BLaER1 (cell line): Measurements from ENCODE around the gene ARVCF.
A peak's percentile ranks its signal among the peaks of the same experiment; 100 is the strongest.

Experiments
- H3K27ac ChIP-seq: shearing (Covaris generic); formaldehyde crosslinking; 2 replicates; pipeline ENCODE4 v1.8.1; 2022
- H3K27me3 ChIP-seq: shearing (Covaris generic); formaldehyde crosslinking; 2 replicates; pipeline ENCODE4 v1.8.1; 2022
- H3K36me3 ChIP-seq: shearing (Covaris generic); formaldehyde crosslinking; 2 replicates; pipeline ENCODE4 v1.8.1; 2022
- H3K4me1 ChIP-seq: shearing (Covaris generic); formaldehyde crosslinking; 2 replicates; pipeline ENCODE4 v1.8.1; 2022
- H3K4me2 ChIP-seq: shearing (Covaris generic); formaldehyde crosslinking; 2 replicates; pipeline ENCODE4 v1.8.1; 2022
- H3K4me3 ChIP-seq: shearing (Covaris generic); formaldehyde crosslinking; 2 replicates; pipeline ENCODE4 v1.8.1; 2022
- H3K9ac ChIP-seq: shearing (Covaris generic); formaldehyde crosslinking; 2 replicates; pipeline ENCODE4 v1.8.1; 2022
- H3K9me3 ChIP-seq: shearing (Covaris generic); formaldehyde crosslinking; 2 replicates; pipeline ENCODE4 v1.8.1; 2022
- H4K20me1 ChIP-seq: shearing (Covaris generic); formaldehyde crosslinking; 2 replicates; pipeline ENCODE4 v1.8.1; 2022
- Cebpa-rat ChIP-seq: shearing (Covaris generic); IDR thresholded peaks from 2 replicates; pipeline ENCODE4 v1.8.1; 2022

ARVCF gene

DNA sequence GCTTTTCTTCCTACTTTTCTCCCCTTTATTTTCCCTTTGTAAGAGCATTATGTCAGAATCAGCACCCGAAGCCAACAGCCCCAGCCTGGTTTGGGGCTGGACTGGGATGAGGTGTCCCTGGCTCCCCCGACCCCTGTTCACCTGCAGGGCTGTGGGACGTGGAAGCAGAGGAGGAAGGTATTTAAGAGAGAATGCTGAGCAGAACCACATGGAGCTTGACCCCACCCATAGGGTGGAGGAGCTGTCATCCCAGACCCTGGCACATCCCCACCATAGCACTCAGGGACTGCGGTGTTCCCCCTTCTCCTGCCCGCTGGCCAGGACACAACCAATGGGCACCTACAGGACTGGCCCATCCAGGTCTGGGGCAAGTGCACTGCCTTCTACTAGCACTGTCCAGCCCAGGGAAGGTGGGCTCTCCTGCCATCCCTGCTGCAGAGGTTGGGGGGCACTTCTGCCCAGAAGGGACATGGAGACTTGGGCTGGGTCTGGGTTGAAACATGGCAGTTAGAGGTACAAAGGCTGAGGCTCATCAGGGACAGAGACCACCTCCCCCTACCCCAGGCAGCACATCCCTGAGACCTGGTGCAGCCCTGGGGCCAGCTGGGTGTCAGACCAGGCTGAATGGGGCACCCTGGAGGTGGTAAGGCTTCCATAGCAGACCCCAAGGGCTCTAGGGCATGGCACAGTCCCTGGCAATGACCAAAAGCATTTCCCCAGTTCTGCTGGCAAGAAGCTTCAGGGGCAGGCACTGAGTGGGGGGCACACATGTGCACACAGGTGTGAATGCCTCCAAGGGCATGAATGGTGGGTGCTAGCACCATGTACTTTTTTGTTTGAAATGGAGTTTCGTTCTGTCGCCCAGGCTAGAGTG is 23.9 kb upstream of the ARVCF start:
- H3K27ac ChIP-seq: peak overlapping the region; percentile 96
- H3K36me3 ChIP-seq: peaks cover 78% of the 10 kb centered on the region
- no peaks in the 10 kb centered on the region for H3K27me3 ChIP-seq
- TF ChIP-seq Cebpa-rat: no peak
- H3K9ac ChIP-seq: no peak overlapping the region
- peaks cover 73% of the 10 kb centered on the region for H3K4me1 ChIP-seq
- H3K9me3 ChIP-seq: peaks cover 12% of the 10 kb centered on the region
- H4K20me1 ChIP-seq: no peaks in the 10 kb centered on the region
- H3K4me2 ChIP-seq: no peak overlapping the region
- H3K4me3 ChIP-seq: no peak overlapping the region

DNA sequence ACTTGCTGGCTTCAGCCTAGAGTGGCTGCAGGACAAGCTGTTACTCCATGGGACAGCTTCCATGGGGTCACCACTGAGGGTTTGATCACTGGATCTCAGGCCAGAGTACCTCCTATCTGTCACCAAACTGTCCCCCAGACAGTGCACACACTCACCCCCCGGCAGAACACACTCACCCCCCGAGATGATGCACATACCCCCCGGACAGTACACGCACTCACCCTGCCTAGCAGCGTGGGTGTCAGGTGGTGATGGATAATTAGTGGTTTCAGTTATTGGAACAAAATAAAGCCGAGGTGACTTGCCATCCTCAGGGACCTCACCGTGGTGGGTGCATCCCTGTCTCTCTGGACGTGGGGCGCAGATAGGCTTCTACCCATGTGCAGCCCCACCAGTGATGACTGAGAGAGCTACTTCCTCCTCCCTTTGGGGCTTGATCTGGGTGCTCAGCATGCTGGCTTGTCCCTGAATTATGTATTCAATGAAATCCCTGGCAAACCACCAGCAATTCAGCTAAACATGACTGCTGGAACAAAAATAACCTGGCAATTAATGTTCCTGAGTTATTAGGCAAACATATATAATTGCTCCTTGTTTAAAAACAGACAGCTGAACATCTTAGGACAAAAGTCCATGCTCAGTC is 23.2 kb upstream of the ARVCF start:
- H3K27me3 ChIP-seq: no peaks in the 10 kb centered on the region
- peak overlapping the region; percentile 96 for H3K27ac ChIP-seq
- TF ChIP-seq Cebpa-rat: no peak

DNA sequence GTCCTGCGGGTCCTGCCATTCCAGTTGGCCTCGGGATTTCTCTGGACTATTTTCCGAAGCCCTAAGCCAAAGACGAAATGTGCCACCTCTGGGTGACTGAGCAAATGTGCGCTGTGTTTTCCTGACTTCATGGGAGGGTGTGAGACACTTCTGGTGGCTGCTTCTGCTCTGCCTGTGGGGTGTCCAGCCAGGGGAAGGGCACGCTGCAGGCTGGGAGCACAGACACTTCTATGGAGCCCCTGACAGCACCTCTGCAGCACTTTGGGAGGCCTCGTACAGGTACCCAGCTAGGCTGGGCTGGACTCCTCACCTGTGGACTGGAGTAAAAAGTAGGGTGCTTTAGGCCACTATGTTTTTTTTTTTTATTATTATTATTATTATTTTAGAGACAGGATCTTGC is 22.0 kb upstream of the ARVCF start:
- H3K27ac ChIP-seq: peak overlapping the region; percentile 96

More for the DNA sequence above, 23.2 kb upstream of the ARVCF start:
- Histone ChIP-seq H3K4me3 (no peak overlapping the region), H4K20me1 (no peaks in the 10 kb centered on the region), H3K9me3 (peaks cover 20% of the 10 kb centered on the region), H3K9ac (no peak overlapping the region), H3K4me2 (peak overlapping the region; percentile 19; the same call in 1 of the 2 replicates), H3K4me1 (peaks cover 76% of the 10 kb centered on the region), H3K36me3 (peaks cover 78% of the 10 kb centered on the region)

DNA sequence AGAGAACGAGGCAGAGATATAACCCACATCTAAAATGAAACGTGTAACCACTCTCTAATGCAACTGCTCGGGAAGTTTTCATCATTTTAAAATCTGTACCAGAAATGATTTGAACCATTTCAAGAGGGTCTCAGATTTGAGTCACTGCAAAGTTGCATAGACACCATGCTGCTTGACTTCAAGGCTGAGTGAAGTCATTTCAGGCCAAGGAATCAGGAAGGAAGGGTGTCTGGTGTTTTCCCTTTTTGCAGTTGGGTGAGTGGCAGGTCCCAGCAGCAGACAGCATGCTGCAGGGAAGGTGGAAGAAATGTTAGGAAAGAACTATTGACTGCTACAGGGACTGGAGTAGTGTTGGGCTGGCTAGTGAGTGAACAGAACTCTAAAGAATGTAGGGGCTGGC is 20.8 kb upstream of the ARVCF start:
- Histone ChIP-seq H3K9me3 (peaks cover 30% of the 10 kb centered on the region), H4K20me1 (no peaks in the 10 kb centered on the region), H3K4me1 (peaks cover 81% of the 10 kb centered on the region), H3K27me3 (no peaks in the 10 kb centered on the region), H3K4me3 (peak overlapping the region; percentile 37), H3K9ac (peak overlapping the region; percentile 66), H3K4me2 (peak overlapping the region; percentile 94), H3K36me3 (peaks cover 56% of the 10 kb centered on the region), H3K27ac (peak overlapping the region; percentile 96)
- TF ChIP-seq Cebpa-rat: no peak

More for the DNA sequence above, 22.0 kb upstream of the ARVCF start:
- Histone ChIP-seq H3K4me1 (peaks cover 73% of the 10 kb centered on the region), H3K36me3 (peaks cover 66% of the 10 kb centered on the region), H3K9me3 (peaks cover 27% of the 10 kb centered on the region), H3K4me2 (peak overlapping the region; percentile 94), H3K27me3 (no peaks in the 10 kb centered on the region), H3K4me3 (0 out of 2 replicates have a peak overlapping the region, but pooled peaks have one; percentile 37), H3K9ac (peak overlapping the region; percentile 66), H4K20me1 (no peaks in the 10 kb centered on the region)
- no peak for TF ChIP-seq Cebpa-rat

DNA sequence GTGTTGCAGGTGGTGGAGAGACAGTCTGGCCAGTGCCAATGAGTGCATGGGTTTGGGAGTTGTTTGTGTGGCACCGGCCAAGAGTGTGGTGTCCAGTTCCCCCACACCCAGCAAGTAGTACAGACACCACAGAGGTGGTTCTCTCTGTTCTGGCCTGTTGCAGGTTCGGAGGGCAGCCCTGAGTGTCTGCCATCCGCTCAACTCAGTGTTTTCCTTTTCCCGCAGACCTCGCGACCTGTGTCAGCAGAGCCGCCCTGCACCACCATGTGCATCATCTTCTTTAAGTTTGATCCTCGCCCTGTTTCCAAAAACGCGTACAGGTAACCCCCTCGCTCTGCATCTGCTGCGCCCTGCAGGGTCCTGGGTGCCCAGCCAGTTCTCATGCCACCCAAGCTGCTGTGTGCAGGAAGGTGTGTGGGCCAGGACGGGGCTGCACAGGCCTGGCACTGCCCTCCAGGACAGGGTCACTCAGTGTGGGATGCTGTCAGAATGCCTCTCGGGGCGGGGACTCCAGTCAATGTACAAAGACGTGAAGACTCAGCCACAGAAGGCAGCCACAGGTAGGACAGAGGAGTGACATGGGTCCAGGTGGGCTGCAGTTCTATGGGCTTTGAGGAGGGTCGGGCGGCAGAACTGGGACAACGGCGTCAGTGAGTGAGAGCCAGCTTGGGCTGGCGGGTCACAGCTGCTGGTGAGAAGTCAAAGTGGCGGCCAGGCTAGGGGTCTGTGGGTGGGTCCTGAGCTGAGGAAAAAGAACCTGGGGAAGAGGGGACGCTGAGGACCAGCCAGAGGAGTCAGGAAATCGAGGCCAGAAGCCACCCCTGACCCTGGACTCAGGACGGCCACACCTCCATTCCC is 20.1 kb upstream of the ARVCF start:
- Histone ChIP-seq H4K20me1 (no peaks in the 10 kb centered on the region), H3K36me3 (peaks cover 50% of the 10 kb centered on the region), H3K9me3 (peaks cover 30% of the 10 kb centered on the region), H3K4me3 (peak overlapping the region; percentile 37), H3K4me1 (peaks cover 87% of the 10 kb centered on the region), H3K27ac (peak overlapping the region; percentile 96), H3K27me3 (no peaks in the 10 kb centered on the region), H3K9ac (peak overlapping the region; percentile 66), H3K4me2 (peak overlapping the region; percentile 94)
- TF ChIP-seq Cebpa-rat: no peak

DNA sequence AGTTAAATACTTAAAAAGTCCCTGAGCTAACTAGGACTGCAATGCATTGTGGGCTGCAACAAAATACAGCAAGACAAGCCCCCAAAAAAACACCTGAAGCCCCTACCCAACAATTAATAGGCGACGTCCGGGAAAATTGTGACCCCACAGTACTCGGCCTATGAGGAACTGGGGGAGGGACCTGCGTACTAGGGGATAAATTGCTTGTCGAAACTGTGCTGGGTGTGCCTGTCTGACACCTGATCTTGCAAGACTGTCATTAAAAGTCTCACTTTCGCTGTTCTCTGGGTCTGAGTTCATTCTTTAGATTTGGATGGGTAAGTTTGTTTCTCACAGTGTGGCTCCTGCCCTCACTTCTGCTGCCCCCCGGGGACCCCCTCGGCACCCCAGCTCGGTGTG is 19.5 kb upstream of the ARVCF start:
- peak overlapping the region; percentile 94 for H3K4me2 ChIP-seq
- no peak for TF ChIP-seq Cebpa-rat
- H3K9ac ChIP-seq: no peak overlapping the region; the same call in 1 of the 2 replicates
- H3K4me1 ChIP-seq: peaks cover 94% of the 10 kb centered on the region
- H3K36me3 ChIP-seq: peaks cover 49% of the 10 kb centered on the region
- H4K20me1 ChIP-seq: no peaks in the 10 kb centered on the region
- H3K9me3 ChIP-seq: peaks cover 30% of the 10 kb centered on the region
- H3K27me3 ChIP-seq: no peaks in the 10 kb centered on the region
- peak overlapping the region; percentile 37; the same call in 1 of the 2 replicates for H3K4me3 ChIP-seq
- H3K27ac ChIP-seq: peak overlapping the region; percentile 96

DNA sequence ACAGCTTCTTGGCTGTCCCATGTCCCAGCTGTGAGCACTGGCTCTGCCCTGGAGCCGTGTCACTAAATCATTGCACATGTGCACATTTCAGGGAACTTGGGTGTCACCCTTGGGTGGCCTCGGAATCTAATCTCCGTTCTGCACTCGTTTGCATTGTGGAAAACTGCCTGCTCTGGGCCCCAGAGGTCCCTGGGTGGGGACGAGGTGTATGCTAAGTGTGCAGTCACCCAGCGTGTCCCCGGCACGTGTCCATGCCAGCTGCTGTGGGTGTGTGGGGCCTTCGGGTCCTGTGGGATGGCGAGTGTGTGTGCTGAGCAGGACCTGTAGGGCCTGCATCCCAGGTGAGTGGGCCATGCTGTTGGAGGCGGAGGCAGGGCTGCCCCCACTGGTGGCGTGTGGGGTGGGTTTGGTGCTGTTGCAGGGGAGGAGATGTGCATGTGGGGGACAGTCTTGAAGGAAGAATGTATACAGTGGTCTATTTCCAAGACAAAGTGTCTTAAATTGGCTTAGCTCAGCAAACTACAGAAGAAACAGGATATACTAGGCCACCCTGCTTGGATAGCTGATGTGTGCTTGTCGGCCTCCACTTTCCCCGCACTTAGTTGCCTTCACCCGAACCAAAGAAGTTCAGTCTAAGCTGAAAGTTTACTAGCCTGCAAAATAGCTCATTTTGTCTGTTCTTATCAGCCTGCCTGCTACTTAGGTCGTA is 18.9 kb upstream of the ARVCF start:
- peak overlapping the region; percentile 96 for H3K27ac ChIP-seq
- H3K4me3 ChIP-seq: peak overlapping the region; percentile 37
- TF ChIP-seq Cebpa-rat: no peak
- H4K20me1 ChIP-seq: no peaks in the 10 kb centered on the region
- peaks cover 30% of the 10 kb centered on the region for H3K9me3 ChIP-seq
- H3K4me1 ChIP-seq: peaks cover 97% of the 10 kb centered on the region
- H3K36me3 ChIP-seq: peaks cover 44% of the 10 kb centered on the region
- H3K27me3 ChIP-seq: no peaks in the 10 kb centered on the region
- peak overlapping the region; percentile 72; the same call in 1 of the 2 replicates for H3K9ac ChIP-seq
- H3K4me2 ChIP-seq: peak overlapping the region; percentile 94

DNA sequence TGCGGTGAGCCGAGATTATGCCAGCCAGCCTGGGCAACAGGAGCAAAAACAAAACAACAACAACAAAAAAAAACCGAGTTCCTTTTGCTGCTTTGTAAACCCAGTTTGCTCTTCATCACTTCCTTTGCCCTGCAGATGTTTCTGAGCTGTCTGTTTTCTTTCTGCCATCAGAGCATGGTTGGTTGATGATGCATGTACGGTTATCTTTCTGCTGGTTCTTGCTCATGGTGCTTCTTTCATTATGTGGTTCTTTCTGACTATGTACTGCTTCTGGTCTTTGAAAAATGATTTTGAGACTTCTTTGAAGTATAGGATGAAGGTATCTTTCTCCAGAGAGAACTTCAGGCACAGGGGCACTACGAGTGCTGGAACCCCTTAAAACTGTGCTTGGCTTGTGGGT is 17.5 kb upstream of the ARVCF start:
- H3K27me3 ChIP-seq: no peaks in the 10 kb centered on the region
- peaks cover 30% of the 10 kb centered on the region for H3K36me3 ChIP-seq
- H3K27ac ChIP-seq: peak overlapping the region; percentile 96
- peak overlapping the region; percentile 94 for H3K4me2 ChIP-seq
- no peak for TF ChIP-seq Cebpa-rat
- peaks cover 30% of the 10 kb centered on the region for H3K9me3 ChIP-seq
- H4K20me1 ChIP-seq: no peaks in the 10 kb centered on the region
- H3K9ac ChIP-seq: peak overlapping the region; percentile 75
- peak overlapping the region; percentile 37 for H3K4me3 ChIP-seq
- peaks cover 97% of the 10 kb centered on the region for H3K4me1 ChIP-seq
